GM20431 (cell line): ENCODE measurements around the gene ESPNL.
"Not testable (repeated sequence)": the region's sequence is repeated elsewhere in the genome, so short reads cannot be mapped to it uniquely, and the experiment has no call there.

Experiments used
- in situ Hi-C: fragments of 300-500 bp; cut with MseI, MboI; formaldehyde crosslinking; loops from one replicate; pipeline ENCODE4 v1.15.0; 2020; ENCODE audit warnings: low sequenced_read_pairs; ENCODE audit not compliant: unreplicated experiment

Gene ESPNL

DNA sequence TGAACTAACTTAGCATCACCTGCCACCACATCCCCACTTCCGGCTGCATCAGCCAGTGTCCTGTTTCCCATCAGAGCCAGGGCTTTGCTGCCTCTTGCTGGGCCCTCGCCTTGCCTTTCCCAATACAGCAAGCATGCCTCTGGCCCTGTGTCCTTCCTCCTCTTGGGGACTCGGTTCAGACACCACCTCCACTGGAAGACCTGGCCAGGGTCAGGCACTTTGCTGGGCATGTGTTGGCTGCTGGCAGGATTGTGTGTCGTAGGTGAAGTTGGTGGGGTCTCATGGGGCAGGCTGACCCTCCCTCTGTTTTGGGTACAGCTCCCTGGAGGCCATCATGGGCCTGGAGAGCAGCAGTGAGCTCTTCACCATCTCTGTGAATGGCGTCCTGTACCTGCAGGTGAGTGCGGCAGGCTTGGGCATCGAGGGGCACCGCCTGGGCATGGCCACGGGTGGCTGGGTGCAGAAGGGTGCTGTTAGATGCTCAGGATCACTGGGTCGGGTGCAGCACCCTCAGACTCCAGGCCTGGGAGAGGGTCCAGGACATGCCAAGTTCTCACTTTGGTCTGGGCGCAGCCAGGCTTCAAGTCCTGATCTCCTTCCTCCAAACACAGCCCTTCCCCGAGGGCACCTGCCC is 65.3 kb downstream of the ESPNL start:
- in situ Hi-C loops = no loop called here

- in situ Hi-C loops = no loop called here
Observed at GRCh38 chr2:238166391-238167343, 66.5 kb downstream of the ESPNL start.

DNA sequence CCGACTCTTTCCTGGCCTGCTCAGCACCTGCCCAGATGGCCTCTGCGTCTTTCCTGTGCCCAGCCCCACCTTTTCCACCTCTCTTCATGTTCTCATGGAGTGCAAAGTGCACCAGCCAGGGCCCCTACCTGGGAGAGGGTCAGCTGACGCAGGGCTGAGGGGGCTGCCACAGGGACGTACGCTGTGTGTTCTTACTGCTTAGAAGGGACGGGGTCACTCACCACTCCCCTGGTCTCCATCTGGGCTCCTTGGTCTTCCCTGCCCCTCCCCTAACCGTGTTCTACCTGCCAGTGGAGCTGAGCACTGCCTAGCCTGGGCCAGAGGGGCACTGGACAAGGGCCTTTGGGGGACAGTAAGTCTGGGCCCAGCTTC is 67.2 kb downstream of the ESPNL start:
- in situ Hi-C loops = no loop called here

DNA sequence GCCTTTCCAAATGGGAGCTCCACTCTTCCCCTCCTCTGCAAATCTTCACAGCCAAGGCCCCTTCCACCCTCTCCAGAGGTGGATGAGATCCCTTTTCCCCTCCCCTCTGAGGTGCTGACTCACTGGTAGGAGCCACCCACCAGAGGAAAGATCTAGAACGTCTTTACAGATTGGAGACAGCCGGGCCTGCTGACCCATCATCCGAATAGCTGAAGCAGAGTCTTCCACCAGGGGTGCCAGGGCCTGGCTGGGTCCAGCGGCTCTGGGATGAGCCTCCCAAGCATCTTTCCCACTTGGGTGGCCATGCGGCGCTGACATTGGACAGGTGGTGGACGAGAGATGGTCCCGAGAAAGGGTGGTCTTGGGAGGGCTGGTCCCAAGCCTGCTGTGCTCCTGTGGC is 67.6 kb downstream of the ESPNL start:
- in situ Hi-C loops = no loop called here

DNA sequence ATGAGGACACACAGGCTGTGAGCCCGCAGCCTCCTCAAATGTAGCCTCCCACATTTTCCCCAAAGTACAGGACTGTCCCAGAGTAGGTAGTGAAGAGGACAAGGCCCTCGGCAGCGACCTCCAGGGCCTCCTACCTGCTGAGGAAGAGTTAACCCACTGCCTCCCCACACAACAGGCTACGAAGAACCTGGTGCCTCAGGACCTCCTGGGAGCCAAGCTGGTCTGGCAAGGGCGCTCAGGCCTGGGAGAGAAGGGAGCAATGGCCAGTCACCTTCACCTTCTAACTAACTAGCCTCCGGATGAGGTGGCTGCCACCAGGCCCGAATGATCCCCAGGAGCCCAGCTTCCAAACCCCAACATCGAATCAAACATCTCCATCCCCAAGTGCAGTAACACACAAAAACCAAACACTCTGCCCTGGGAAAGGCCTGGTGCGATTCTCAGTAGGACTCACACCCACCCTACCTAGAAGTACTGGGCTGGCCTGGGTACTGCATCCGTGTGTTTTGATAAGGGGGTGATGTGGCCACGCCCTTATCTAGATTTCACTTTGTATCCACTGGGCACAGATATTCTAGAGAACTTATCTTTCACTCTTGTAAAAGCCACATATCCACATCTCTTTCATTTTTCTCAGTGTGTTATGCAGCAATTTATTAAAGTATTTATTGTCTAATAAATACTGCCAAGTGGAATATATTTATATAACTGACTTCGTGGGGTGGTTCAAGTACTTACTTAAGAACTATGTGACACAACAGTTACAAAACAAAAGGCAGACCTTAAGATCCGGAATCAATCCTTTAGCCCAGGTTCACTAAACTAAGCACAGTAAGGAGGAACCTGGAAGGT is 68.3 kb downstream of the ESPNL start:
- in situ Hi-C loops = no loop called here

DNA sequence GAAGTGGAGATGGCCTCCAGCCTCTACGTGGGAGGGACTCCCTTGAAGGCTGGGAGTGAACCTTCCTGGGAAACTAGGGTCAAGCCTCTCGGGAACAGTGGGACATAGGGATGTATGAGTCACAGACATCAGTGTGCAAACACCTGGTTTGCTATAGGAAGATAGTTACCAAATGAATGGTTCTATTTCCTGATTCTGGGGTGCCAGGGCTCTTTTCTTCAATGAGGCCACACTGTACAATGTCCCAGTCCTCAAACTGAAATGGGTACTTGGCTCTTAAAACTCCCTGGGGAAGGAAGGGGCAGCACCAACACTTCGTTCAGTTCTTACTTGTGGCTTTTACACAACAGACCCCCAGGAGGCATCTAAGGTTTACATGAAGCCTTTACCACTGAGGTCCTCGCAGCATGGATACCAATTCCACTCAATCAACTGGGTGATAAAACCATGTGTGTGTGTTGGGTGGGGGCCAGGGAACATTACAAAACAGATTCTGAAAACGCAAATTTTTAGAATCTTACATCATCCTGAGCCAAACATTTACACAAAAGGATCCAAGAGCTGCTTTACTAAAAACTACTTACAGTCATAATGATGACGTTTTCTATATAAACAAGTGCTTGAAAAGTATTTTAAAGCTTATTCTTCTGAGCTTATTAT is 69.0 kb downstream of the ESPNL start:
- in situ Hi-C loops = no loop called here

DNA sequence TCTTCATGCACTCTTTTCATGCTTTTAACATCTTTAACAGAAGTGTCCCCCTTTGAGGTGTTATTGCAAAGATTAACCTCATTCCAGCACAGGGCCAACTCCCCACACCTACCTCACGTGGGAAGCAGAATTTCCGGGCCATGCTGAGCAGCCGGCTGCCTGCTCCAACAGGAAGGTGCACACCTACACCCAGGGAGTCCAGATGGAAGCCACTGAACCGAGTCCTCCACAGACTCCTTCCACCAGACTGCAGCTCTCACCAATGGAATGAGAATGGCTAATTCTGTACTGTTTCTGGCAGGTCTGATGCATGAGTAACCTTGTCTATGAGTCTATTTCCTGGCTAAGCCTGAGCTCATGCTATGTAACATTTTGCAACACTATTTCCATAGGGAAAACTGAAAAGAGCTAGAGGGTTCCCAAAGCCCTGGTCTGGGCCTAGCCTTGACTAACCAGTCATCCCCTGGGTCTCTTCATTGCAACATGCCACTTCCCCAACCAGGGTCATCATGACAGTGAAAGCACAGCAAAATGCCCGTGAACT is 69.6 kb downstream of the ESPNL start:
- in situ Hi-C loops = no loop called here

DNA sequence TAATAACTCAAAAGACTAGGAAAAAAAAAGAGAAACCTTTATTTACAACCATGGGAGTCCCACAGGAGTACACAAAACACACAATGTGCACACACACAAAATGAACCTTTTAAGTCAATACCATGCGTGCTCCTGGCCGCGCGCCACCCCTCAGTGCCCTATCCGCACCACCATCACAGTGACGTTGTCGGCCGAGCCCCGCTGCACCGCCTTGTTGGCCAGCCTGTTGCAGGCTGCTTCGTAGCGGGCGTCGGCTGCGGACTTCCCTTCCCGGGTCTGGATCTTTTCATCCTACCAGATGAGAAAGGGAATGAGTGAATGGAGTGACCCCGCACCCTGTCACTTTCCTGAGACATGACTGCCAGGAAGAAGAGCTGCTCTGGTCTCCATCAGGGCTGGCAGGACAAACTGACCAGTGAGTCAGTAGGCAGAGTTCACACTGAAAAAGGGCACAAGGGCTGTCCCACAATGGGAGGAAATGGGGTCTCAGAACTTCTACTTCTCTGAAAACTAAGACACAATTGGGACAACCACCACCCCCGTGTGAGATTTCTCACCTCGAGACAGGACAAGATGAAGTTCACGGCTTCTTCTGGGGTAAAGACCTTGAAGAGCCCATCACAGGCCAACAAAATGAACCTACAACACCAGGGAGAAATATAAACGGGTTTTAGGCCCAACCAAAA is 70.4 kb downstream of the ESPNL start:
- in situ Hi-C loops = no loop called here

GRCh38 chr2:238171072-238171431 is 70.9 kb downstream of the ESPNL start:
- in situ Hi-C loops = not testable (repeated sequence)

GRCh38 chr2:238171575-238172187 is 71.5 kb downstream of the ESPNL start:
- in situ Hi-C loops = no loop called here

GRCh38 chr2:238172439-238172838 is 72.3 kb downstream of the ESPNL start:
- in situ Hi-C loops = no loop called here

DNA sequence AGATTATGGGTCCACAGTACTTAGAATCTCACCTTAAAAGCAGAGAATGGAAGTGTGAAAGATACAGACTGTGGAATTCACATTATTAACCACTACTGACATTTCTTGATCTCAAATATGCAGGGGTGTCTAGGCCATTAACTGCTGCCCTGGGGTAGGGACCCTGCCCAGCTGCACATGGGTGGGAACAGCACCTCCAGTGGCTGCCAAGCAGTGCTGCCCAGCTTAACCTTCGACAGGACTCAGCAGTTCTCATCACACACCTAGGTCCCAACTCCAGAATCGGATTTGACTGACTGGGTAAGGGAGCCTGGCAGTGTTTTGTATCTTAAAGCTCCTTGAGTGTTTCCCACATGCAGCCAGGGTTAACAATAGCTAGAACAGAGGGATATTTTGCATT is 73.6 kb downstream of the ESPNL start:
- in situ Hi-C loops = no loop called here

DNA sequence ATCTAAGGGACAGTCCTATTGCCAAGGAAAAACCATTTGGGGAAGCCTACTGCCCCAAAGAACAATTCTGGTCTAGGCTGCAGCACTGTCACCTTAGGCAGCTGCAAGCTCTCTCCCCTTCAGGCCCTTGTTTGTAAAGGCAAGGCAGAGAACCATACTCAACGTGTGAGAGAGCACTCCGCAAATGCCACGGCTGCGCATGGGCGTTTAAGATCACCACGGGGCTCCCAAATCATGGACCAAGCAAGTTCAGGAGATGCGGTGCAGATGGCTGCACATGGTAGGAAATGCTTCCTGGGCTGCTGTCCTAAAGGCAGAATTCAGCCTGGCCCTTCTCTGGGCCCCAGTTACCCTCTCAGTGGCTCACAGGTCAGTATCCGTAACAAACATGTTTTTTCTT is 74.2 kb downstream of the ESPNL start:
- in situ Hi-C loops = no loop called here

DNA sequence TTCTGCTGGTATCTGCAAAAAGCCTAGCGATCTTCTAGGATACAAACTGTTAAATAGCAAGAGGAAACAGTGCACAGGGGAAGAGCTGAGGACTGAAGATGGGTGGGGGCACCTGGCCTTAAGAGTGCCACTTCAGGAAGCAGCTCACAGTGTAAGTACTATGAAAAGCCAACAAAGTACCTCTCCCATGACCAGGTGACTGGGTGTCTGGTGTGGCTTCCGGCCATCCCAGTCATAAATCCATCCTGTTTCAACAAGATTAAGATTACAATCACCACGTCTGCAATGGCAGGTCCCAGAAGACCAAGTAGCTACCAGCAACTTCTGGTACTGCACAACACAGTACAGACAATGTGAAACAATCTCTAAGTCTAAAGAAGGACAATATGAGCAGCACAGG is 74.6 kb downstream of the ESPNL start:
- in situ Hi-C loops = no loop called here

GRCh38 chr2:238176613-238177012 is 76.5 kb downstream of the ESPNL start:
- in situ Hi-C loops = no loop called here

- in situ Hi-C loops = no loop called here
Observed at GRCh38 chr2:238180554-238180953, 80.4 kb downstream of the ESPNL start.

- in situ Hi-C loops = no loop called here
Observed at GRCh38 chr2:238182362-238182761, 82.2 kb downstream of the ESPNL start.
